ENCODE results near the gene HEPACAM.

Gene HEPACAM

GRCh38 chr11:124882339-124883071 is 53.3 kb downstream of the HEPACAM start:
- no peak for DNase-seq

DNA sequence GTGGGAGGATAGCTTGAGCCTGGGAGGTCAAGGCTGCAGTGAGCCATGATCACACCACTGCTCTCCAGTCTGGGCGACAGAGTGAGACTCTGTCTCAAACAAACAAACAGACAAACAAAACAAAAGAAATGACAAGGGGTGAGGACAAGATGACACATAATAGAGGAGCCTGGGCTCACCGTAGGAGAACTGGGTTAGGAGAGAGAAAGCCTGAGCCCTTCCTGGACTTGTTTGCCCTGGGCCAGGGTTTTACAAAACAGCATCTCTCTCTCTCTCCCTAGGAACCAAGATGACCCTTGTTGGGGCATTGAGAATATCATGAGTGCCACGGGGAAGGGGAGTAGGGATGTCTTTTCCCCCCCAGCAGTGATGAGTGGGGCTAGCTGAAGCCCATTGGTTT is 54.9 kb downstream of the HEPACAM start:
- no peak for DNase-seq

DNA sequence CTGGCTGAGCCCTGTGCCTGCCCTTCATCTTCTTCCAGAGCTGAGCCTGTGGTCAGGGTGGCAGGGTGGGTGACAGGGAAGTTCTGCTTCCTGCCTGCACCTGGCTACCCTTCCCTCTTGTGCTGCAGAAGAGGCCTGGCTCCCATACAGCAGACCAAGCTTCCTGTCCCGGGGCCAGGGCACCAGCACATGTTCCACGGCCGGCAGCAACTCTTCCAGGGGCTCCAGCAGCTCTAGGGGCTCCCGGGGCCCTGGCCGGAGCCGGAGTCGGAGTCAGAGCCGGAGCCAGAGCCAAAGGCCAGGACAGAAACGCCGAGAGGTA is 55.6 kb downstream of the HEPACAM start:
- no peak for DNase-seq

- DNase-seq: no peak
These were observed 56.2 kb downstream of the HEPACAM start for GRCh38 chr11:124879493-124880289.

DNA sequence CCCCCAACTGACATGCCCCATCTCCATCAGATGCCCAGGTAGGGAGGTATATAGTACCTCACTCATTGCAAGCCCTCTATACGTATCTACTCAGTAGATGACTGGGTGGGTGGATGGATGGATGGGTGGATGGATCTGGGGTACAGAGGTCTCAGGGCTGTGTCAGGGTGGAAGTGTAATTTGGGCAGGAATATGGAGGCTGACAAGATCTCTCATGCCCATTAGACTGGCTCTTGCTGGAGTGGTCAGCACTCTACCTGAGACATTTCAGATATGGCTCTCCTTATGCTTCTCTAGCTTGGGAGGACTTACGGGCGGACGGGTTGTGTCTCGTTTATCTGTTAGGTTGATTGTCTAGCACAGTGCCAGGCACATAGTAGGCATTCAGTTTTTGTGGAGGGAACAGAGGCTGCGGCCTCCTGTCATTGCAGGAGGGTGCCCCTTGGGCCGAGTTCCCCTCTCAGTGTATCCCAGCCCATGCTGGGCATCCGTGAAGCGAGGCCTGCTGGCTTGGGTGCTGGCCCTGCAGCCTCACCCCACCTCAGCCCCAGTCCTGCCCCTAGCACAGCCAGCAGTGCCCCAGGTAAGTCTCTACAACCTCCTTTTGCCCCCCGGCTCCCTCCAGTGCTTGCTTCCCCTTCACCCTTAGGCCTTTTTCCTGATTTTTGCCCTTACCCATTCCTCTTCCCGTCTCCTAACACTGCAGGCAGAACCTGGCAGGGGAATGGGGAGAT is 56.9 kb downstream of the HEPACAM start:
- no peak for DNase-seq

DNA sequence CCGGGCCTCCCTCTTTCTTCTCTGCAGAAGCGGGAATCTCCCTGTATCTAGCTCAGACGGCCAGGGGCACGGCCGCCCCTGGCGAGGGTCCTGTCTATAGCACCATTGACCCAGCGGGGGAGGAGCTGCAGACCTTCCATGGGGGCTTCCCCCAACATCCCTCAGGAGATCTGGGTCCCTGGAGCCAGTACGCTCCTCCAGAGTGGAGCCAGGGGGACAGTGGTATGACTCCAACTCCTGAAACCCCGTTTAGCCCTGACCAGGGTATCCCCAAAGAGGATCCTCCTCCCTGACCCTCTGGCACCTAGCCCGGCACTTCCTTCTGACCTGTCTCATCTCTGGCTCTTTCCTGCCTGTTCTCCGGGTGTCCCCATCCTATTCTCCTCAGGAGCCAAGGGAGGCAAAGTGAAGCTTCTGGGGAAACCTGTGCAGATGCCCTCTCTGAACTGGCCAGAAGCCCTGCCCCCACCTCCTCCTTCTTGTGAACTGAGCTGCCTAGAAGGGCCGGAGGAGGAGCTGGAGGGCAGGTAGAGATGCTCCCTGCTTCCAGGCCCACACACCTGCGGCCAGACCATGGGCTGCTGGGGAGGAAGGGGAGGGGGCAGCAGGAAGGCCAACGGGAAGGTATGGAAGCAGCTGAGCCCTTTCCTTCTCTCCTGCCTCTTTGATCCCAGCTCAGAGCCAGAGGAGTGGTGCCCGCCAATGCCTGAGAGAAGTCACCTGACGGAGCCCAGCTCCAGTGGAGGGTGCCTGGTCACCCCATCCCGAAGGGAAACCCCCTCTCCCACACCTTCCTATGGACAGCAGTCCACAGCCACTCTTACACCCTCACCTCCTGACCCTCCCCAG is 57.7 kb downstream of the HEPACAM start:
- DNase-seq: no peak

GRCh38 chr11:124877631-124877909 is 58.3 kb downstream of the HEPACAM start:
- DNase-seq: no peak

DNA sequence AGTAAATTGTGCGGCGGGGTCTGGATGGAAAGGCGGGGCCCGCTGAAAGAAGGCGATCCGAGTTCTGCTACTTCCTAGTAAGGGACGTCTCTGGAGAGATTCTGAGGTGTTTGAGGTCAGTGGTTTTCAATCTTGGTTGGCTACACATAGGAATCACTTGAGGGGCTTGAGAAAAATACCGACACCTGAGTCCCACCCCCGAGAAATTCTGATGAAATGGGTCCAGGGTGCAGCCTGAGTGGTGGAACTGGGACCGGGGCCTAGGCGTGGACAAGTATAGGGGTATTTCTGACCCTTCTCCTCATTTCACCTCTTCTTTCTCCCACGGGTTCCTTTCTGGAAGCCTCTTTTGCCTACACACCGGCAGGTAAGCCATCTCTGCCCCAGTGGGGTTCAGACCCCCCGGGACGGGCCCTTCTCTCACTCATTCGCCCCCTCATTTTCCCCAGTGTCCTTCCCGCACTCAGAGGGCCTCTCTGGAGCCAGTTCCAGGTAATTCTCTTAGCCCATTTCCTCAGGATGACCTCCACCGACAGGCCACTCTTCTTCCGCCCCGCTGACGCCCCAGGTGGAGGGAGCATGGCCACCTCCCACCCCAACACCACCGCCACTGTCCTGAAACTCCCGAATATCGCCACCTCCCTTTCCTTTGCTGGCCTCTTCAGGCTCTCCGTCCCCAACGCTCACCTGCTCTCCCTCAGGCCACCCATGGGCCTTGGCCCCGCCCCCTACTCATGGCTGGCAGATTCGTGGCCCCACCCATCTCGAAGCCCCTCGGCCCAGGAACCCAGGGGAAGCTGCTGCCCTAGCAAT is 58.8 kb downstream of the HEPACAM start:
- DNase-seq: no peak

- peak; percentile 49 to 61 (median 59) for DNase-seq
These were observed 59.7 kb downstream of the HEPACAM start for GRCh38 chr11:124875943-124876817.

- no peak for DNase-seq
These were observed 60.4 kb downstream of the HEPACAM start for GRCh38 chr11:124875401-124875800.

DNA sequence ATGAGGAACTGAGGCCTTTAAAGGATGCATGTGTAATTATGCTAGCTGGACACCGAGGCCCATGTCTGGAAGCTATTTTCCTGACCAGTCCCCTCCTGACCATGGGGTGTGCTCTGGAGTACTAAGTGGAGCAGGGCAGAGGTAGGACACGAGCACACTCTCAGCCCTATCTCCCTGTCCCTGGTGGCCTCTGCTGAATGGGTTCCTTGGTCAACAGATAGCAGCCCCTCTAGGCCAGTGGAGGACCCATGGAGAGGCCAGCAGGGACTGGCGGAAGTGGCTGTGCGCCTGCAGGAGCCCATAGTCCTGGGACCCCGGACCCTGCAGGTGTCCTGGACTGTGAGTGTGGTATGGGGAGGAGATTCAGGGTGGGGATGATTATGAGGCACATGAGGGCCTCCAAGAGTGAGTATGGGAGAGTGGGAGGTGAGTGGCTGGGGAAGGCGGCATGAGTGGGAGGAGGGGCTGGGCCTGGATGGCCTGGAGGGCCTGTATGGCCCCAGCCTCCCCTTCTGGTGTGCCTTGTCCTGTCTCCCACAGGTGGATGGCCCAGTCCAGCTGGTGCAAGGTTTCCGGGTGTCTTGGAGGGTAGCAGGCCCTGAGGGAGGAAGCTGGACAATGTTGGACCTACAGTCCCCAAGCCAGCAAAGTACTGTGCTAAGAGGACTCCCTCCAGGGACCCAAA is 61.1 kb downstream of the HEPACAM start:
- DNase-seq: no peak

DNA sequence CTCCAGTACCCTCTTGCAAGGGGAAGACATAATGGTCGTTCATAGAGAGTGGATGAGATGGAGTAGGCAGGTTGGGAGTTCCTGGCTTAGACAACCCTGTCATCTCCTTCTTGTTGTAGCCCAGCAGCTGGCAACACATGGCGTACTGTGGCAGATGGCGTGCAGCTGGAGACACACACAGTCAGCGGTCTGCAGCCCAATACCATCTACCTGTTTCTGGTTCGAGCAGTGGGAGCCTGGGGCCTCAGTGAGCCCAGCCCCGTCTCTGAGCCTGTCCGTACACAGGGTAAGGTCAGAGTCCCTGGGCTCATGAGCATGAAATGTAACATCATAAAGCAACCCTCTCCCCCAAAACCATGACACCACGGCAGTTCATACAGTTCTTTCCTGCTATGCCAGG is 61.9 kb downstream of the HEPACAM start:
- DNase-seq: no peak

GRCh38 chr11:124872741-124873140 is 63.1 kb downstream of the HEPACAM start:
- no peak for DNase-seq

DNA sequence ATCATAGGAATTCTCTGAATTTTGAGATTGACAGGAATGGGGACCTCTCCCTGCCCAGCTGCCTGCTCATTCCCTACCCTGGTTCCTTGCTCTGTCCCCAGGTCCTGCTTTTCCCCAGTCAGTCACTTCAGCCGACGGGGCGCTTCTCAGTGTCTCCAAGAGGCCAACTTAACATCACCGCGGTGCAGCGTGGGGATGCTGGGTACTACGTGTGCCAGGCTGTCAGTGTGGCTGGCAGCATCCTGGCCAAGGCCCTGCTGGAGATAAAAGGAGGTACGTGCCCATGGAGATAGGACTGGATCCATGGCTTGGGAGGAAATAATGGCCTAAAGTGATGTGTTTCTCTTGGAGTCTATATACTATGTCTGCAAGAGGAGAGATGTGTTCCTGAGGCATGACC is 63.6 kb downstream of the HEPACAM start:
- no peak for DNase-seq

DNA sequence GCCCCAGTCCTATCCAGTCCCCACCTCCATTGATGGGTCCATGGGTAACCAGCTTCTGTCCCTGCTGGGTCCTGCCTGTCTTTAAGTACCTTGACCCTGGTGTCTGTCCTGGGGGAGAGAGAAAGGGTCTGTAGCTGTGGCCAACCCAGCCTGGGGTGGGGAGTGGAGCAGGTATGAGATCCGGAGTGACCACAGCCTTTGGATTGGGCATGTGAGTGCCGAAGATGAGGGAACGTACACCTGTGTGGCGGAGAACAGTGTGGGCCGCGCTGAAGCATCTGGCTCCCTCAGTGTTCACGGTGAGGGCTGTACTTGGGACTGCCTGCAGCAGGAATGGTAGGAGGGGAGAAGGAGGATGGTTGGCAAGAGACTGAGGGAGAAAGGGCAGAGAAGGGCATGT is 65.4 kb downstream of the HEPACAM start:
- DNase-seq: no peak

- no peak for DNase-seq
These were observed 65.9 kb downstream of the HEPACAM start for GRCh38 chr11:124869856-124870387.

- DNase-seq: no peak
These were observed 66.5 kb downstream of the HEPACAM start for GRCh38 chr11:124869331-124869730.
